ENCODE data around the gene RABAC1. TPM values are rescaled to one million over a fixed set of nuclear protein-coding genes. Genes with fewer than 3 reads are reported as not detected.

RABAC1 gene
- total RNA-seq, 2 donors from 2014 or later = 123 to 167 TPM

- Histone ChIP-seq H3K4me3 (peak overlapping the region in 1 of 2 donors; percentile 27), H3K4me1 (peaks cover 0 to 23% of the 10 kb centered on the region in 2 donors), H3K27ac (no peak overlapping the region), H3K36me3 (no peaks in the 10 kb centered on the region), H3K27me3 (peaks cover 0 to 7% of the 10 kb centered on the region in 2 donors), H3K9me3 (no peaks in the 10 kb centered on the region)
- no peak for TF ChIP-seq CTCF (IDR thresholded peaks at IDR 0.05)
- DNase-seq (ENCODE audit: low spot score) = no peak
Observed at GRCh38 chr19:41999071-41999877, 40.2 kb upstream of the RABAC1 start.

GRCh38 chr19:41998246-41999020 lies 39.3 kb upstream of the RABAC1 start:
- H3K4me1 ChIP-seq = peaks cover 0 to 31% of the 10 kb centered on the region in 2 donors
- peaks cover 0 to 7% of the 10 kb centered on the region in 2 donors for H3K27me3 ChIP-seq
- H3K36me3 ChIP-seq = no peaks in the 10 kb centered on the region
- H3K9me3 ChIP-seq = no peaks in the 10 kb centered on the region
- peak overlapping the region in 1 of 2 donors; percentile 27 for H3K4me3 ChIP-seq
- peak; percentile 57 to 78 for TF ChIP-seq CTCF (IDR thresholded peaks at IDR 0.05)
- DNase-seq (ENCODE audit: low spot score) = no peak
- no peak overlapping the region for H3K27ac ChIP-seq

- Histone ChIP-seq H3K27ac (no peak overlapping the region), H3K36me3 (no peaks in the 10 kb centered on the region), H3K9me3 (no peaks in the 10 kb centered on the region), H3K27me3 (peaks cover 0 to 7% of the 10 kb centered on the region in 2 donors), H3K4me3 (peak overlapping the region in 1 of 2 donors; percentile 15), H3K4me1 (peaks cover 0 to 32% of the 10 kb centered on the region in 2 donors)
- TF ChIP-seq CTCF (IDR thresholded peaks at IDR 0.05) = no peak
- DNase-seq (ENCODE audit: low spot score) = no peak
Observed at GRCh38 chr19:41997851-41998229, 38.7 kb upstream of the RABAC1 start.

GRCh38 chr19:41997121-41997850 lies 38.2 kb upstream of the RABAC1 start:
- Histone ChIP-seq H3K27me3 (peaks cover 0 to 7% of the 10 kb centered on the region in 2 donors), H3K36me3 (no peaks in the 10 kb centered on the region), H3K27ac (no peak overlapping the region), H3K9me3 (no peaks in the 10 kb centered on the region), H3K4me3 (peak overlapping the region in 1 of 2 donors; percentile 15), H3K4me1 (peaks cover 0 to 32% of the 10 kb centered on the region in 2 donors)
- TF ChIP-seq CTCF (IDR thresholded peaks at IDR 0.05) = no peak
- DNase-seq (ENCODE audit: low spot score) = no peak

- peaks cover 0 to 41% of the 10 kb centered on the region in 2 donors for H3K4me1 ChIP-seq
- H3K36me3 ChIP-seq = no peaks in the 10 kb centered on the region
- H3K4me3 ChIP-seq = no peak overlapping the region
- H3K9me3 ChIP-seq = no peaks in the 10 kb centered on the region
- no peak overlapping the region for H3K27ac ChIP-seq
- no peak for TF ChIP-seq CTCF (IDR thresholded peaks at IDR 0.05)
- no peak for DNase-seq (ENCODE audit: low spot score)
- H3K27me3 ChIP-seq = peaks cover 0 to 7% of the 10 kb centered on the region in 2 donors
Observed at GRCh38 chr19:41995959-41996797, 37.1 kb upstream of the RABAC1 start.

Data from right atrium auricular region (tissue), 2 donors.